ENCODE measurements around the gene NDUFB2.

- TF ChIP-seq CTCF (IDR thresholded peaks at IDR 0.05) (no peak), ZFX (IDR thresholded peaks at IDR 0.05; ENCODE audit: borderline replicate concordance) (no peak)
Observed at GRCh38 chr7:140744005-140744404, 47.5 kb downstream of the NDUFB2 start.
